Pancreas (tissue), 10 donors: ENCODE data around the gene KLF1. TPM values are rescaled to one million over a fixed set of nuclear protein-coding genes. Genes with fewer than 3 reads are reported as not detected.

Experiments
- ATAC-seq, 4 donors: fragments of 200-7000 bp; cut with Tn5 transposase; one replicate each; pipeline versions ENCODE4 v1.8.0 to v1.9.1; 2020; ENCODE audit warnings: mild to moderate bottlenecking in 4 of 4, moderate library complexity in 4 of 4
- DNase-seq, 6 donors: peaks; one replicate each; pipeline ENCODE4 v3.0.0-alpha.2; 2020
- FAIRE-seq: peaks from 2 replicates; lab custom pipeline; 2012; peaks lifted over from hg19 to GRCh38; lab: Jason Lieb, UNC
- H3K27ac ChIP-seq, 4 donors: fragments of 200-600 bp; sonication (generic); 1 replicate in 3 of 4; 2 replicates in 1 of 4; pipeline versions ENCODE4 v1.5.0 to v1.8.0; 2020
- H3K27me3 ChIP-seq, 4 donors: fragments of 200-600 bp; one replicate each; pipeline ENCODE4 v1.8.0; 2021
- H3K36me3 ChIP-seq, 3 donors: fragments of 200-600 bp; sonication (generic) in 1 of 3; one replicate each; pipeline versions ENCODE4 v1.5.0 to v1.8.0; 2020 to 2021
- H3K4me1 ChIP-seq, 3 donors: fragments of 200-600 bp; one replicate each; pipeline ENCODE4 v1.8.0; 2021
- H3K4me3 ChIP-seq, 4 donors: fragments of 200-600 bp; sonication (generic) in 2 of 4; one replicate each; pipeline versions ENCODE4 v1.5.0 to v1.8.0; 2020 to 2021
- H3K9me3 ChIP-seq, 4 donors: fragments of 200-600 bp; one replicate each; pipeline ENCODE4 v1.8.0; 2021
- CTCF ChIP-seq, 4 donors: fragments of 200-600 bp; sonication (generic) in 3 of 4; IDR thresholded peaks; one replicate each; pipeline versions ENCODE4 v1.5.0 to v1.8.0; 2021; ENCODE audit warnings: antibody characterized with exemption in 4 of 4
- WGBS, 2 donors: extraction: QIAGEN DNeasy Blood & Tissue Kit; methylation state at CpG; one replicate each; pipeline ENCODE4 v1.1.7; 2013; 5-methylcytosine and 5-hydroxymethylcytosine counted together
- intact Hi-C, 3 donors: fragments of 100-400 bp; cut with DNase I; formaldehyde crosslinking; loops; one replicate each; pipeline versions ENCODE4 v1.11.1 to v1.14.2; 2022
- microRNA-seq, 2 donors: library from miRNA; unstranded; fragments of <30 nt; microRNA quantifications; one replicate each; pipeline versions ENCODE4 to v1.1.0, GENCODE V29; 2019 to 2020
- polyA plus RNA-seq, 2 donors: library from polyadenylated mRNA; stranded (reverse); fragments of 200-250 nt; gene quantifications; one replicate each; pipeline ENCODE4 v1.2.3, GENCODE V29; 2013
- total RNA-seq, 6 donors: library from RNA; stranded (reverse); fragmentation: NEBNext Ultra II Directional in 4 of 6; extraction: Animal tissue kit (Norgen Biotek cat#: 25700) in 4 of 6; gene quantifications; one replicate each; pipeline versions ENCODE4 v1.2.1 to v1.2.4, GENCODE V29; 2021 to 2023
- donor health status: healthy with polysubstance abuse.
- donor health status: DM: no; HTN: no; CAD: no; lungs with moderate emphysema.
- donor health status: DM: no; HTN: no; CAD: no.
- donor health status: control.
- donor health status: control.
- donor health status: Bipolar disorder and iron deficiency.
- donor health status: DM: yes; HTN: yes; CAD: no.
- donor health status: DM: no; HTN: no; CAD: no.
- donor health status: DM: no; HTN: no; CAD: no.
- donor health status: DM: yes; HTN: yes; CAD: no.

The KLF1 gene
- total and polyA plus RNA-seq, 8 donors, result 0.12 to 0.22 TPM; not detected in 6

- intact Hi-C loops, result no loop called here
- DNase-seq, result peak in 1 of 6 donors; percentile 33
- ATAC-seq, result no peak
- Histone ChIP-seq H3K4me3 (peak within 1 kb of the TSS in 3 of 4 donors; percentile 12 to 40 (median 29)), H3K27me3 (peaks cover 0 to 42% (median 2%) of the 10 kb centered on the region in 4 donors), H3K4me1 (peaks cover 0 to 9% (median 0%) of the 10 kb centered on the region in 3 donors), H3K27ac (no peak within 1 kb of the TSS), H3K36me3 (no peaks in the 10 kb centered on the region), H3K9me3 (no peaks in the 10 kb centered on the region)
- WGBS, 2 donors, result 7 to 14% methylated on average over 20 of the region's 20 CpGs
- no peak for TF ChIP-seq CTCF (IDR thresholded peaks at IDR 0.05)
- FAIRE-seq, result no peak
Measured at GRCh38 chr19:12834566-12834943, 52.4 kb downstream of the KLF1 start, which contains the start of gene RTBDN. Gene RTBDN (minus strand): TSS chr19:12834579. CDS start chr19:12829979, 4,600 bp downstream.

Small RNA genes lying within 50 kb of the gene (microRNA-seq; reads per million reads assigned to microRNA genes)
- 0 to 0.39 reads per million in 2 donors for gene MIR5695
- 0 to 0.39 reads per million in 2 donors for gene MIR6794

Other genes with a start within 250 kb of the KLF1 start
- 10 to 100 TPM; 33.2 to 92.8 (median 59.2) TPM for gene MAN2B1, start 220.5 kb downstream of the KLF1 start, total RNA-seq
- 10 to 100 TPM; 30.2 to 48.2 TPM for gene MAN2B1, start 220.5 kb downstream of the KLF1 start, polyA plus RNA-seq
- 1 to 10 TPM; 3.5 to 8.8 (median 5.7) TPM for gene WDR83, start 220.4 kb downstream of the KLF1 start, total RNA-seq
- gene WDR83, start 220.4 kb downstream of the KLF1 start, polyA plus RNA-seq, result 10 to 100 TPM; 25.6 to 28.1 TPM
- 10 to 100 TPM; 36.0 to 53.2 (median 47.7) TPM for gene DHPS, start 205.3 kb downstream of the KLF1 start, total RNA-seq
- 10 to 100 TPM; 78.8 to 85.7 TPM for gene DHPS, start 205.3 kb downstream of the KLF1 start, polyA plus RNA-seq
- gene GNG14, start 199.2 kb downstream of the KLF1 start, total RNA-seq, result not detected
- gene GNG14, start 199.2 kb downstream of the KLF1 start, polyA plus RNA-seq, result not detected
- gene FBXW9, start 190.6 kb downstream of the KLF1 start, total RNA-seq, result 1 to 10 TPM; 3.1 to 5.0 (median 4.2) TPM
- gene FBXW9, start 190.6 kb downstream of the KLF1 start, polyA plus RNA-seq, result 1 to 10 TPM; 5.6 to 8.5 TPM
- 10 to 100 TPM; 15.7 to 29.5 (median 20.8) TPM for gene TNPO2, start 163.3 kb downstream of the KLF1 start, total RNA-seq
- gene TNPO2, start 163.3 kb downstream of the KLF1 start, polyA plus RNA-seq, result 10 to 100 TPM; 29.0 to 37.2 TPM
- gene TRIR, start 152.5 kb downstream of the KLF1 start, total RNA-seq, result 10 to 100 TPM; 49.2 to 86.5 (median 63.0) TPM
- 100 to 1,000 TPM; 163 to 191 TPM for gene TRIR, start 152.5 kb downstream of the KLF1 start, polyA plus RNA-seq
- gene GET3, start 149.7 kb downstream of the KLF1 start, total RNA-seq, result 10 to 100 TPM; 16.6 to 34.5 (median 27.9) TPM
- 10 to 100 TPM; 34.8 to 48.2 TPM for gene GET3, start 149.7 kb downstream of the KLF1 start, polyA plus RNA-seq
- not detected for gene BEST2, start 135.4 kb downstream of the KLF1 start, total RNA-seq
- gene BEST2, start 135.4 kb downstream of the KLF1 start, polyA plus RNA-seq, result not detected
- 10 to 100 TPM; 37.7 to 60.9 (median 49.0) TPM for gene HOOK2, start 111.6 kb downstream of the KLF1 start, total RNA-seq
- 100 to 1,000 TPM; 268 to 300 TPM for gene HOOK2, start 111.6 kb downstream of the KLF1 start, polyA plus RNA-seq
- gene JUNB, start 95.7 kb downstream of the KLF1 start, total RNA-seq, result 100 to 1,000 TPM in 2 of 6 donors, 10 to 100 TPM in 4; 41.6 to 109 (median 70.7) TPM
- gene JUNB, start 95.7 kb downstream of the KLF1 start, polyA plus RNA-seq, result 100 to 1,000 TPM; 172 to 206 TPM
- 100 to 1,000 TPM in 4 of 6 donors, 10 to 100 TPM in 2; 77.5 to 109 (median 103) TPM for gene PRDX2, start 85.4 kb downstream of the KLF1 start, total RNA-seq
- gene PRDX2, start 85.4 kb downstream of the KLF1 start, polyA plus RNA-seq, result 100 to 1,000 TPM in 1 of 2 donors, 10 to 100 TPM in 1; 75.8 to 172 TPM
- gene THSD8, start 85.1 kb downstream of the KLF1 start, total RNA-seq, result 1 to 10 TPM in 5 of 6 donors, under 1 TPM in 1; 0.90 to 3.9 (median 2.1) TPM
- gene THSD8, start 85.1 kb downstream of the KLF1 start, polyA plus RNA-seq, result 1 to 10 TPM; 1.3 to 2.0 TPM
- gene RNASEH2A, start 80.6 kb downstream of the KLF1 start, total RNA-seq, result 1 to 10 TPM; 1.7 to 6.0 (median 3.0) TPM
- gene RNASEH2A, start 80.6 kb downstream of the KLF1 start, polyA plus RNA-seq, result 1 to 10 TPM; 3.9 to 5.5 TPM
- under 1 TPM in 4 of 6 donors, not detected in 2; 0.19 to 0.86 (median 0.37) TPM for gene RTBDN, start 52.6 kb downstream of the KLF1 start, total RNA-seq
- gene RTBDN, start 52.6 kb downstream of the KLF1 start, polyA plus RNA-seq, result 1 to 10 TPM; 1.2 to 4.6 TPM
- gene MAST1, start 48.7 kb downstream of the KLF1 start, total RNA-seq, result 1 to 10 TPM in 1 of 6 donors, under 1 TPM in 5; 0.23 to 1.1 (median 0.84) TPM
- 1 to 10 TPM; 5.8 to 7.3 TPM for gene MAST1, start 48.7 kb downstream of the KLF1 start, polyA plus RNA-seq
- 10 to 100 TPM; 16.2 to 35.9 (median 20.5) TPM for gene DNASE2, start 5.8 kb downstream of the KLF1 start, total RNA-seq
- 10 to 100 TPM in 1 of 2 donors, 1 to 10 TPM in 1; 9.4 to 21.0 TPM for gene DNASE2, start 5.8 kb downstream of the KLF1 start, polyA plus RNA-seq
- gene GCDH, start 4.0 kb upstream of the KLF1 start, total RNA-seq, result 10 to 100 TPM in 3 of 6 donors, 1 to 10 TPM in 3; 6.3 to 17.2 (median 11.7) TPM
- gene GCDH, start 4.0 kb upstream of the KLF1 start, polyA plus RNA-seq, result 10 to 100 TPM; 19.2 to 27.1 TPM
- gene SYCE2, start 32.1 kb upstream of the KLF1 start, total RNA-seq, result not detected
- gene SYCE2, start 32.1 kb upstream of the KLF1 start, polyA plus RNA-seq, result under 1 TPM in 1 of 2 donors, not detected in 1; 0.19 TPM
- 10 to 100 TPM; 19.4 to 46.0 (median 29.0) TPM for gene FARSA, start 46.5 kb upstream of the KLF1 start, total RNA-seq
- gene FARSA, start 46.5 kb upstream of the KLF1 start, polyA plus RNA-seq, result 10 to 100 TPM; 30.4 to 31.0 TPM
- gene CALR, start 51.4 kb upstream of the KLF1 start, total RNA-seq, result 100 to 1,000 TPM; 279 to 681 (median 373) TPM
- 100 to 1,000 TPM; 132 to 263 TPM for gene CALR, start 51.4 kb upstream of the KLF1 start, polyA plus RNA-seq
- gene RAD23A, start 58.7 kb upstream of the KLF1 start, total RNA-seq, result 10 to 100 TPM; 35.0 to 60.2 (median 45.9) TPM
- gene RAD23A, start 58.7 kb upstream of the KLF1 start, polyA plus RNA-seq, result 10 to 100 TPM; 91.5 to 99.1 TPM
- 10 to 100 TPM in 3 of 6 donors, 1 to 10 TPM in 3; 6.0 to 10.7 (median 9.8) TPM for gene GADD45GIP1, start 70.0 kb upstream of the KLF1 start, total RNA-seq
- gene GADD45GIP1, start 70.0 kb upstream of the KLF1 start, polyA plus RNA-seq, result 10 to 100 TPM; 25.3 to 37.4 TPM
- gene DAND5, start 82.4 kb upstream of the KLF1 start, total RNA-seq, result under 1 TPM in 3 of 6 donors, not detected in 3; 0.12 to 0.23 (median 0.12) TPM
- gene DAND5, start 82.4 kb upstream of the KLF1 start, polyA plus RNA-seq, result under 1 TPM in 1 of 2 donors, not detected in 1; 0.16 TPM
- 10 to 100 TPM; 30.9 to 45.1 (median 36.0) TPM for gene NFIX, start 108.3 kb upstream of the KLF1 start, total RNA-seq
- gene NFIX, start 108.3 kb upstream of the KLF1 start, polyA plus RNA-seq, result 10 to 100 TPM in 1 of 2 donors, 1 to 10 TPM in 1; 8.3 to 16.6 TPM
- 1 to 10 TPM in 4 of 6 donors, under 1 TPM in 2; 0.51 to 5.5 (median 1.7) TPM for gene LYL1, start 215.7 kb upstream of the KLF1 start, total RNA-seq
- gene LYL1, start 215.7 kb upstream of the KLF1 start, polyA plus RNA-seq, result 1 to 10 TPM; 2.6 to 3.6 TPM
- gene TRMT1, start 229.5 kb upstream of the KLF1 start, total RNA-seq, result 10 to 100 TPM; 12.7 to 29.2 (median 19.1) TPM
- gene TRMT1, start 229.5 kb upstream of the KLF1 start, polyA plus RNA-seq, result 100 to 1,000 TPM in 1 of 2 donors, 10 to 100 TPM in 1; 85.5 to 108 TPM
- 10 to 100 TPM in 5 of 6 donors, 1 to 10 TPM in 1; 9.8 to 25.3 (median 14.1) TPM for gene NACC1, start 231.1 kb upstream of the KLF1 start, total RNA-seq
- gene NACC1, start 231.1 kb upstream of the KLF1 start, polyA plus RNA-seq, result 10 to 100 TPM in 1 of 2 donors, 1 to 10 TPM in 1; 7.0 to 19.8 TPM